Heart left ventricle (tissue), 13 donors: ENCODE data around the gene GRB7.

Source experiments
- POLR2A ChIP-seq, 2 donors: fragments of 450-650 bp; IDR thresholded peaks; one replicate each; pipeline ENCODE4 v1.6.1; 2017; ENCODE audit warnings: antibody characterized with exemption in 2 of 2, mild to moderate bottlenecking in 2 of 2, moderate library complexity in 2 of 2
- TF ChIP-seq, protein P1 (sequence below), 12 donors: fragments of 200-600 bp; sonication (generic) in 4 of 12; IDR thresholded peaks; one replicate each; pipeline versions ENCODE4 v1.5.0 to v1.8.0; 2018 to 2022; ENCODE audit warnings: antibody characterized with exemption in 12 of 12, mild to moderate bottlenecking in 5 of 12
- donor health status: ischemic (EF 13 %, LVEDD 7.1; RV severe dilation, severe dysfunction).
- donor health status: DM: no; HTN: yes; CAD: no.
- donor health status: DM: no; HTN: no; CAD: no.
- donor health status: ischemic (EF 25% LVEDD 6.9; RV normal size, moderate dysfunction).
- donor health status: ischemic (EF 25% LVEDD 5.7; RV mildly dilated, moderate dysfunction).
- donor health status: ischemic (EF 35%, LVEDD 5.7; RV mildly dilated, moderate dysfunction).
- donor health status: nonischemic (EF 11% LVEDD 7.7; RV severe dilation, severe dysfunction).
- donor health status: DM: yes; HTN: yes; CAD: no.
- donor health status: PGD.
- donor health status: ischemic (EF 29% LVEDD 5.4; RV normal size, mild dysfunction).
- donor health status: nonischemic (EF 23%, LVEDD 6.1; RV moderate dilation, normal function).

DNA sequence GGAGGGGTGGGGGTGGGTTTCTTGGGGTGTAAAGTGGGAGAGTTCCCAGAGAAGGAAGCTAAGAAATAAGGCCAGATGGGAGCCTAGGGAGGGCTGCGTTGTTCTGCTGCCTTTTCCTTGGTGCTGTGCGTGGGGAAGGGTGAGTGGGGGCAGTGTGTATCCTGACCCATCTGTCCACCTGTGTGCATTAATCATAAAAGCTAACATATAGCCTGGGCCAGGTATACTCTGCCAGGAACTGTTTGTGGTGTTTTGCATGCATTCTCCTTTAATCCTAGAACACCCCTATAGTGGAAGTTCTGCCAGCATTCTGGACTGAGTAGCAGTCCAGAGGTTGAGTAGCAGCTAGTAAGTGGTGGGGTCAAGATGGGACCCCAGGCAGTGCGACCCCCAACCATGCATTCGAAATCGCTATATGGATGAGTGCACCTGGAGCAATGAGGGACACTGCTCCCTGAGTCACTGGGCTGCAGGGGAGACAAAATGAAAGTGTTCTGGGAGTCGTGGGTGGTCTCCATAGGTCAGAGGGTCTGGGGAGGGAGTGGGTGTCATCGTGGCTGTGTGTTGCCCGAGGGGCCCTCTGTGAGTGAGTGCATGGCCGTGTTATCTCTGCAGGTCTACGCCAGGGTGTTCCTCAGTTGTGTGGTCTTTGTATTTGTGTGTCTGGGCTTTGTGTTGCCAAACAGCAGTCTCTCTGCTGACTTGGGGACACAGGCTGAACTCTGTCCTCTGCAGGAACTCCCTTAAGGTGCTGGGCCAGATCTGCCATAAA is 36.5 kb upstream of the GRB7 start:
- TF ChIP-seq, protein P1, sequence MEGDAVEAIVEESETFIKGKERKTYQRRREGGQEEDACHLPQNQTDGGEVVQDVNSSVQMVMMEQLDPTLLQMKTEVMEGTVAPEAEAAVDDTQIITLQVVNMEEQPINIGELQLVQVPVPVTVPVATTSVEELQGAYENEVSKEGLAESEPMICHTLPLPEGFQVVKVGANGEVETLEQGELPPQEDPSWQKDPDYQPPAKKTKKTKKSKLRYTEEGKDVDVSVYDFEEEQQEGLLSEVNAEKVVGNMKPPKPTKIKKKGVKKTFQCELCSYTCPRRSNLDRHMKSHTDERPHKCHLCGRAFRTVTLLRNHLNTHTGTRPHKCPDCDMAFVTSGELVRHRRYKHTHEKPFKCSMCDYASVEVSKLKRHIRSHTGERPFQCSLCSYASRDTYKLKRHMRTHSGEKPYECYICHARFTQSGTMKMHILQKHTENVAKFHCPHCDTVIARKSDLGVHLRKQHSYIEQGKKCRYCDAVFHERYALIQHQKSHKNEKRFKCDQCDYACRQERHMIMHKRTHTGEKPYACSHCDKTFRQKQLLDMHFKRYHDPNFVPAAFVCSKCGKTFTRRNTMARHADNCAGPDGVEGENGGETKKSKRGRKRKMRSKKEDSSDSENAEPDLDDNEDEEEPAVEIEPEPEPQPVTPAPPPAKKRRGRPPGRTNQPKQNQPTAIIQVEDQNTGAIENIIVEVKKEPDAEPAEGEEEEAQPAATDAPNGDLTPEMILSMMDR (IDR thresholded peaks at IDR 0.05), result no peak
- TF ChIP-seq POLR2A (IDR thresholded peaks at IDR 0.05), result no peak
